Activated T-cell treated with anti-CD3 and anti-CD28 coated beads, Interleukin-2, amount 50 U/mL, for 4 hours (primary cell): Measurements from ENCODE around the gene ACVR2B. TPM values are rescaled to one million over a fixed set of nuclear protein-coding genes. Genes with fewer than 3 reads are reported as not detected.

Experiments
- ATAC-seq, 2 donors: fragments of 200-7000 bp; cut with Tn5 transposase; one replicate each; pipeline ENCODE4 v1.10.0; 2021
- DNase-seq: peaks from one replicate; pipeline ENCODE4 v3.0.0-alpha.2; 2020
- H3K27me3 Mint-ChIP-seq: one replicate; pipeline ENCODE4 v1.8.0; 2021; ENCODE audit warnings: low read depth, mixed read lengths
- H3K36me3 Mint-ChIP-seq: one replicate; pipeline ENCODE4 v1.8.0; 2022; ENCODE audit warnings: mixed read lengths; ENCODE audit not compliant: insufficient read depth
- H3K4me1 Mint-ChIP-seq: one replicate; pipeline ENCODE4 v1.8.0; 2021; ENCODE audit warnings: low read depth, mixed read lengths
- H3K4me3 Mint-ChIP-seq: one replicate; pipeline ENCODE4 v1.8.0; 2021; ENCODE audit warnings: mild to moderate bottlenecking, moderate library complexity, mixed read lengths
- H3K9me3 Mint-ChIP-seq: one replicate; pipeline ENCODE4 v1.8.0; 2021; ENCODE audit warnings: mixed read lengths
- total RNA-seq, 3 donors: library from RNA; stranded (reverse); gene quantifications; one replicate each; pipeline ENCODE4 v1.2.1, GENCODE V29; 2021

The ACVR2B gene
- total RNA-seq, 3 donors from 2014 or later, result 4.5 to 5.5 (median 4.5) TPM

DNA sequence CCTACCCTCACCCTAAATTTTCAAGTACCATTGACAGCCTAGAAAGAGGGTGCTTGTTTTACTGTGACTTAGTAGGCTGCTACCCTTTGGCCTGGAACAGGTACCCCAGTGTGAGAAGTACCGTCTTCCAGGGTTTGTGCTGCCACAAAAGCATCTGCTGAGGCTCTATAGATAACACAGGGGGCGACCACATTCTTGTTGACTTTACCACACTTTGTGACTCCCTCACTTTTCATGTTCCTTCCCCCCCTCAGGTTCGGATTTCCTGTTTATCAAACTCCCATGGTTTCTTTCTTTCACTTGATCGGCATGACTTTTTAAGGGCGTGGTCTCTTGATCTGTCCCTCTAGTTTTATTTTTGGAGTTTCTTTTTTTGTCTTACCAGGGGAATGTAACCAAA, 66.0 kb downstream of the ACVR2B start:
- ATAC-seq (peak; percentile 62 to 71), DNase-seq (no peak)
- H3K27me3 Mint-ChIP-seq, result no peaks in the 10 kb centered on the region
- H3K4me3 Mint-ChIP-seq, result peak overlapping the region; percentile 22
- H3K36me3 Mint-ChIP-seq, result peaks cover 27% of the 10 kb centered on the region
- H3K4me1 Mint-ChIP-seq, result peaks cover 32% of the 10 kb centered on the region
- H3K9me3 Mint-ChIP-seq, result no peaks in the 10 kb centered on the region

DNA sequence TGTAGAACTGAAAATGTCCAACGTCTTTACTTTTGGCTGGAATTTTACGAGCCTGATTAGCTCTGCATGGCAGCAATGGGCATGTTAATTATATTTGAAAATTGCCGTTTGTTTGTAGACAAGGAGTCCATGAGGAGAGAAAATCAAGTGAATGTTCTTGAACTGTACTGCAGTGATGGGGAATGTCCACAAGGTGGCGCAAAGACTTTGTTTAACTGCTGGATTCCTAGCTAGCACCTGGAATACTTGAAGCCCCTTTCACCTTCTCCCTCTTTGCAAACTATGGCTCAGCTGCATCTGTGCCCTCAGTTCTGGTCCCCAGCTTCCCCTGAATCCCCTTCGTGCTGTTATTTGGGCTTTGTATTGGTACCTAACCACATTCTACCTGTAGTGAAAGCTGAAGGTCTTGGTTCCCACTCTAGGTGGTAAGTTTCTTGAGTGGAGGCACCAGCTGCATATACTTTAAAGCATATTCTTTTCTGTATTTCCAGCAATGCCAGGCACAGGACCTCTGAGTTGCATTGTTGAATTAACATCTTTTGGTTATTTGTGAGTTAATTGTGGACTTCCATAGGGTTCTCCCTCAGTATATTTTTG, 67.8 kb downstream of the ACVR2B start:
- Mint-ChIP-seq H3K4me3 (no peak overlapping the region), H3K9me3 (no peaks in the 10 kb centered on the region)
- ATAC-seq, result peak; percentile 37 to 52

DNA sequence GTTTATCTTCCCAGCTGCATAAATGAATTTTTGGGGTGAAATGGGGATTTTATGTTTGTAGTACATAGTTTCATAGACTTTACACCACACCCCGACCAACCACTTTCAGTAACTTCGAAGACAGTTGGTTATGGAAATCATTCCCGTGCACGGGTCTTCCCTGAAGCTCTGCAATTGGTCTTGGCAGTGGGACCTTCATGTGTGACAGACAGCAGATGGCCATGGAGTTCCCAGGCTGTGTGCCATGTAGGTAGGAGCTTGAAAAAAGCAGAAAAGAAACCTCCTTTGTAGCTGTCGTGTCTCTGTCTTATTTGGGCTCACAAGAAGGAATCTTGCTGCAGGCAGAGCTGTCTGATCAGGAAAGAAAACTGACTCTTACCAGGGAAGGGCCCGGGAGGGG, 68.3 kb downstream of the ACVR2B start:
- Mint-ChIP-seq H3K9me3 (no peaks in the 10 kb centered on the region), H3K4me3 (no peak overlapping the region), H3K36me3 (peaks cover 30% of the 10 kb centered on the region), H3K27me3 (no peaks in the 10 kb centered on the region), H3K4me1 (peaks cover 32% of the 10 kb centered on the region)
- DNase-seq (no peak), ATAC-seq (no peak)

More for the DNA sequence above, 67.8 kb downstream of the ACVR2B start:
- DNase-seq, result peak; percentile 56
- H3K36me3 Mint-ChIP-seq, result peaks cover 30% of the 10 kb centered on the region
- H3K27me3 Mint-ChIP-seq, result no peaks in the 10 kb centered on the region
- peaks cover 32% of the 10 kb centered on the region for H3K4me1 Mint-ChIP-seq

DNA sequence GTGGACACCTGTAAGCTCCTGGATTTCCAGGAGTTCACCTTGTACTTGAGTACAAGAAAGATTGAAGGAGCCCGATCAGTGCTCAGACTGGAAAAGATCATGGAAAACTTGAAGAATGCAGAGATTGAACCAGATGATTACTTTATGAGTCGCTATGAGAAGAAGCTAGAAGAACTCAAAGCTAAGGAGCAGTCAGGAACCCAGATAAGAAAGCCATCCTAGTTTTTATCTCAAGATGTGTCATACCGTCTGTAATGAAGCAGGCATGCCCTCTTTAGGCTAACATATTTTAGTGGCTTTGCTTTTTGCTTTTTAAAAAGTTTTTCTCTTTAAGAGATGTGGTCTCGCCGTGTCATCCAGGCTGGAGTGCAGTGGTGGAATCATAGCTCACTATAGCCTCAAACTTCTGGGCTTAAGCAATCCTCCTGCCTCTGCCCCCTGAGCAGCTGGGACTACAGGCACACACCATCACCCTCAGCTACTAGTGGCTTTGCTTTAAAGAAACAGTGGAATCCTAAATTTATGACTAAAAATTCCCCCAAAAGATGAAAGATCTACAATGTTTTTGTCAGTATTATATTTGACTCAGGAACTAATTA, 70.5 kb downstream of the ACVR2B start:
- ATAC-seq (no peak), DNase-seq (no peak)
- no peak overlapping the region for H3K4me3 Mint-ChIP-seq
- H3K36me3 Mint-ChIP-seq, result peaks cover 39% of the 10 kb centered on the region
- no peaks in the 10 kb centered on the region for H3K9me3 Mint-ChIP-seq
- no peaks in the 10 kb centered on the region for H3K27me3 Mint-ChIP-seq
- peaks cover 21% of the 10 kb centered on the region for H3K4me1 Mint-ChIP-seq

DNA sequence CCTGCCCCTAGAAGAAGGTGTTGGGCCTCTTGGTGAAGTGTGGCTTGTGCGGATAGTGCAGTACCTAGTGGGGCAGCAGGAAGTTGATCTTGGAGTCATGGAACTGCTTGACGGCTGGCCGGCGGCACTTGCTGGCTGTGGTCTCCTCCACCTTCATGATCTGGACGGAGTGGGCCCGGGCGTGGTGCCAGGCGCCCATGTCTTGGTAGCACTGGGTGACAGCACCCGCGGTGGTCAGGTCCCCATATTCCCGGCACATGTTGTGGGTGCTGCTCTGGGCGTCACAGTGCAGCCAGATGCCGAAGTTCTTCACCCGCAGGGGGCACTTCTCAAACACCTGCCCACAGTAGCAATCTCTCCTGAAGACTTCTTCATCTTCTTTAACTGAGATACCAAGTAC, 73.1 kb downstream of the ACVR2B start:
- Mint-ChIP-seq H3K9me3 (no peaks in the 10 kb centered on the region), H3K4me1 (no peaks in the 10 kb centered on the region), H3K36me3 (peaks cover 45% of the 10 kb centered on the region), H3K4me3 (no peak overlapping the region), H3K27me3 (no peaks in the 10 kb centered on the region)
- ATAC-seq (no peak), DNase-seq (no peak)

DNA sequence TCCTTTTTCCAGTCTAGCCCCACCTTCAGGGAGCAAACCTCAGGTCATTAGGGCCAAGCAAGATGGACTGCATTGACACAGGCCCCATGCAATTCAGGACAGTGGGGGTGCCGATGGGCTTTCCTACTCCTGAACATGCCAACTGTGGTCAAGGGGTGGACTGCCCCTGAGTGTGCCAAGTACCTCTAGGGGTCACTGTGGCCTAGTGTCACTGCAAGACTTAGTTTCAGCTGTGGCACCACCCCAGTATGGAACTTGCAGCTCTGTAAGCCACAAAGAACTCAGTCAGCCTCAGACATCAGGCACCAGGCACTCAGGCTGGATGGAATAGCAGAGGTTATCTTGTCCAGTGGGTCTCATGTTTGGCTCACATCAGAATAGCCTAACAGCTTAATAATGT, 74.8 kb downstream of the ACVR2B start:
- ATAC-seq (no peak), DNase-seq (no peak)
- no peaks in the 10 kb centered on the region for H3K27me3 Mint-ChIP-seq
- peaks cover 44% of the 10 kb centered on the region for H3K36me3 Mint-ChIP-seq
- H3K9me3 Mint-ChIP-seq, result no peaks in the 10 kb centered on the region
- H3K4me1 Mint-ChIP-seq, result no peaks in the 10 kb centered on the region
- H3K4me3 Mint-ChIP-seq, result no peak overlapping the region

DNA sequence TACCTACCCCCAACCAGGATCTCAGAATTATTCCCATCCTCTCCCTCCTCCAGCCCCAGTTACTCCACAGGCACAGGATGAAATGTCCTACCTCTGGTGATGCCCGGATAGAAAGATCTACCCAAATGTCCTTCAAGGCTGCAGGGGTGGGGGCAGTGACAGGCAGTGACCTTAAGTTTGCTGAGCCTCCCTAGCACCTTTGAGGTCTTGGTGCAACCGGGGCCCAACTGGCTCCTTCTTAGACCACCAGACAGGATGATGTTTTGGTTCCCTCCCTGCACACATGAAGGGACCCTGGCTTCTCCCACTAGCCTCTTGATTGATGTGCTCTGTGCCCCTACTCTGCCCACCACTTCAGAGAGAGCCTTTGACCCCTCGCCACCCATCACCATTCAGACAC, 78.8 kb downstream of the ACVR2B start:
- no peaks in the 10 kb centered on the region for H3K27me3 Mint-ChIP-seq
- DNase-seq (no peak), ATAC-seq (no peak)
- peaks cover 1% of the 10 kb centered on the region for H3K4me1 Mint-ChIP-seq
- no peaks in the 10 kb centered on the region for H3K9me3 Mint-ChIP-seq
- H3K4me3 Mint-ChIP-seq, result no peak overlapping the region
- peaks cover 30% of the 10 kb centered on the region for H3K36me3 Mint-ChIP-seq

DNA sequence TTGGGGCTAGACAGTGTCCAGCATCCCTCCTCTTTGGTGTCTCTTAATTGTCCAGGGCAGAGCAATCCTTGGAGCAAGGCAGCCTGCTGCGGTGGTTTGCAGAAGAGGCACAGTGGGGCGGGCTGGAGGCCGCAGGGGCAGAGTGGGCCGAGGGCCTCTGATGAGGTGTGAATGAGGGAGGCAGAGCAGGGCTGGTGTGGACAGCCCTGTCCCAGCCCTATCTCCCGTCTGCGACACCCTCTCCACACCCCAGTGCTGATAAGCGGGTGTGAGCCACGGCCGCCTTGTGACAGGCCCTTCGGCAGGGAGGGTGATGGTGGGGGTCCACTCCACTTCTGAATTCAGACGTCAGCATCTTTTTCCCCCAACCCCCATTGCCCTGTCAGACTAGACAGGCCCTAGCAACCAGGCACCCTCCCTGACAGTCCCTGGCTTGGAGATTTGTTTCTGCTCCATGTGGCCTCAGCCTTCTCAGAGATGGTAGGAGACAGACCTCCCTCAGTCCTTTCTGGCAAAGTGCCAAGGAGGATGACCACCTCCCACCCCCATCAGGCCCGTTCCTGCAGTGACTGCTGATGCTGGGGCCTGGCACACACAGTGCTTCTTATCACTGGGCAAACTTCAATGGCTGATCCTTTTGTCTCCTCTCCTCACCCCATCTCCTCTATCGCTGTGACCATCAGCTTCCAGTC, 79.7 kb downstream of the ACVR2B start:
- Mint-ChIP-seq H3K27me3 (no peaks in the 10 kb centered on the region), H3K36me3 (peaks cover 22% of the 10 kb centered on the region), H3K4me3 (no peak overlapping the region), H3K4me1 (peaks cover 1% of the 10 kb centered on the region), H3K9me3 (no peaks in the 10 kb centered on the region)
- DNase-seq, result no peak
- ATAC-seq, result no peak

DNA sequence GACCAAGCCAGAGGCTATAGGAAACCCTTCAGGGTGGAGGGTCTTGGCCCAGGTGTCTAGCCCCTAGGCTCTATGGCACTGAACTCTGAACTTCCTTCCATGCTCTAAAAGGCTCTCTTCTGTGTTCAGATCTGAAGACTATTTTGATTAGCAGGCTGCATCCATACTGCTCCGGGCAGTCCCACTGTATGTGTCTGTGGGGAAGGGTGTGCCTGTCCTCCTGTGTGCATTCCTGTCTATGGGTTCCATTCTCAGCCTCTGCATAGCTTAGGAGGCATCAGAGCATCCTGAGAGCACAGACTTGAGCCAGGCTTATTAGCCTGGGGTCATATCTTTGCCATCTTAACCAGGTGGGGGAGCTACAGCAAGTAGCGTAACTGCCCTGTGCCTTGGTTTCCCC, 80.5 kb downstream of the ACVR2B start:
- H3K4me3 Mint-ChIP-seq, result no peak overlapping the region
- no peak for DNase-seq
- H3K4me1 Mint-ChIP-seq, result peaks cover 1% of the 10 kb centered on the region
- H3K9me3 Mint-ChIP-seq, result no peaks in the 10 kb centered on the region
- peaks cover 23% of the 10 kb centered on the region for H3K36me3 Mint-ChIP-seq
- ATAC-seq, result no peak
- no peaks in the 10 kb centered on the region for H3K27me3 Mint-ChIP-seq

DNA sequence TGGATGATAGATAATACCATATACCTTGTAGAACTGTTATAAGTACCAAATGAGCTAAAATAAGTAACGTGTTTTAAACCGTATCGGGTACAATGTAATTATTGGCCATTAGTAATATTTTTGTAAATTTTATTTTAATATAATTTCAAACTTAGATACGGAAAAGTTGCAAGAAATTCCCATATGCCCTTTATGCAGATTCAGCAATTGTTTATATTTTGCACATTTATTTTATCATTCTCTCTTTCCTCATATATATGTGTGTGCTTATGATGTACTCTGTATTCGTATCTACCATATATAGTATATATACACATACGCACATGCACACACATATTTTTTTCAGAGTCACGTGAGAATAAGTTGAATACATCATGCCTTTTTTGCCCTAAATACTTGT, 80.9 kb downstream of the ACVR2B start:
- DNase-seq (no peak), ATAC-seq (no peak)
- peaks cover 1% of the 10 kb centered on the region for H3K4me1 Mint-ChIP-seq
- no peaks in the 10 kb centered on the region for H3K9me3 Mint-ChIP-seq
- H3K4me3 Mint-ChIP-seq, result no peak overlapping the region
- peaks cover 24% of the 10 kb centered on the region for H3K36me3 Mint-ChIP-seq
- no peaks in the 10 kb centered on the region for H3K27me3 Mint-ChIP-seq

DNA sequence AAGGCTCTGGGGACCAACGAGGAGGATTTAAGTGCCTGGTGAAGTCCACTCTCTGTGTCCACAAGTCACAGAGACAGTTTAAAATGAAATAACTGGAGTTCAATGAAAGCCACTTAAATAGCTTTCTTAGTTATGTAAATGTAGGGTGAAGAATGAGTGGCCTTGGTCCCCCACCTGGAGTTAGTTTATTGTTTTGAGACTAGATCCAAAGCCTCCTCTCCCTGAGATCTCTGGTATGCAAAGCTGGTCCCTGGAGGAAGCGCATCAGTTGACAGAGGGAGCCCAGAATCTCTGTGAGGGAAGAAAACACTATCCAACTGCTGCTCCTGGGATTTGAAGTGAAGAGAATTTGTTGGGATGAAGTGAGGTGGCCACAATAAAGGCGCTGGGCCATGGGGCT, 83.0 kb downstream of the ACVR2B start:
- DNase-seq (no peak), ATAC-seq (no peak)
- Mint-ChIP-seq H3K9me3 (no peaks in the 10 kb centered on the region), H3K27me3 (no peaks in the 10 kb centered on the region), H3K4me1 (peaks cover 1% of the 10 kb centered on the region), H3K4me3 (no peak overlapping the region), H3K36me3 (peaks cover 15% of the 10 kb centered on the region)

DNA sequence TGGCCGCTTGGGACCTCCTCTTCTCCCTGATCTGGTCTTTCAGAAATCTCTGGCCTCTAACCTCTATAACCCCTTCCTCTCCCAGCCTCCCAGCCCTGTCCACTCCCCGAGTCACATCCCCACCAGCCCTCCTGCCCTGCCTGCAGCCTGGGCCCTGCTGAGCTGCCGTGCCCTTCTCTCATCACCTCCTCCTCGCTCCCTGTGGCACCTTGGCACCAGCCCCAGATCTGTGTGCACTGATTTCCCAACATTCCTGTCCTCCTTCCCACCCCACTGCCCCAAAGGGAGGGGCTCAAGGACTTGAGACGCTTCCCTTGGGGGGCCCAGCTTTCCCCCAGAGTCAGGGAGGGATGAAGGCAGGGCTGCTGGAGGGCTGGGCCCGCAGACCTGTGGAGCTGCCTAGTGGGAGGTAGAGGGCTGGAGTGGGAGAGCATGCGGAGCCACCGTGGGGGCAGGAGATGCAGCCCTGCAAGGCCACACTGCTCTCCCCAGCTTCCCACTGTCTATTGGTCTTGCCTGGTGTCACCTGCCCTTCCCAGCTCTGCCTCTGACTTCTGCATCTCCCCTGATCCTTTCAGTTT, 85.2 kb downstream of the ACVR2B start:
- ATAC-seq (no peak), DNase-seq (no peak)
- Mint-ChIP-seq H3K36me3 (peaks cover 13% of the 10 kb centered on the region), H3K27me3 (no peaks in the 10 kb centered on the region), H3K9me3 (no peaks in the 10 kb centered on the region), H3K4me3 (no peak overlapping the region), H3K4me1 (peaks cover 1% of the 10 kb centered on the region)

DNA sequence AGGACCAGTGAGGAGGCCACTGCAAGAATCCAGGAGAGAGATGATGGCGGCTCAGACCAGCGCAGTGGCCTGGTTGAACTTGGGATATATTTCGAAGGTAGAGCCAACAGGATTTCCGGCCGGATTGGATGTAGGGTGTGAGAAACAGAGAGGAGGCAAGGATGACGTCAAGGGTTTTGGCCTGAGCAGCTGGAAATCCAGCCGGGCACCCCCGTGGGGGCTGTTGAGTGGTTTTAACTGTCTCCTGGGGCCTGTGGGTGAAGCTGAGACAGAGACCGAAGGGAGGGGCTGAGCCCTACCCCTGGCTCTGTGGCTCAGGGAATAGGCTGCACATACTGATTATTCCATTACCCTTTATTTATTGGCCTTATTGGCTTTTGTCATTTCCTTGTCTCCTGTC, 88.1 kb downstream of the ACVR2B start:
- peaks cover 2% of the 10 kb centered on the region for H3K36me3 Mint-ChIP-seq
- ATAC-seq (no peak), DNase-seq (no peak)
- no peaks in the 10 kb centered on the region for H3K9me3 Mint-ChIP-seq
- H3K4me1 Mint-ChIP-seq, result no peaks in the 10 kb centered on the region
- H3K27me3 Mint-ChIP-seq, result no peaks in the 10 kb centered on the region
- H3K4me3 Mint-ChIP-seq, result no peak overlapping the region
